Activated CD4-positive, alpha-beta T cell treated with anti-CD3 and anti-CD28 coated beads for 24 hours (primary cell): ENCODE measurements around the gene BID.

Experiments
- DNase-seq, 2 donors: peaks; one replicate each; pipeline ENCODE4 v3.0.0-alpha.2; 2020; ENCODE audit warnings: low read depth in 2 of 2

Gene BID

GRCh38 chr22:17783773-17784480 is 9.7 kb upstream of the BID start:
- no peak for DNase-seq

- DNase-seq, result no peak
Observed at GRCh38 chr22:17783312-17783711, 9.0 kb upstream of the BID start.

DNA sequence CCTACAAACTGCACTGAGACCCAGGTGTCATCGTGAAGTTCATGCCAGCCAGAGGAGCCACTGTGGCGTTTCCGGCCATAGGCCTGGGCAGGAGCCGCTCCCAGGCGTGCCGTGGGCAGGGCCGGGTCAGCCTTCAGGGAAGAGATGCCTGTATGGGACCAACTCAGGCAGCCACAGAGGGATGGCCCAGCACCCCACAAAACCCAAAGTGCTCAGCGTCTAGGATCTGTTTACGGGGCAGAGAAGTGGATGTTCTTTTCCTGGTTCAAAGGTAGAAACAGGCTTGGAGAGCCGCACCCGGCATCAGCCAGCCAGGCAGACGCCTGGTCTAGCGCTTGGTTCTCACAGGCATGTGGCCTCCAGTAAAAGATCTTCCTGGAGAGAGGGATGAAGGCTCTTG is 8.4 kb upstream of the BID start:
- DNase-seq, result no peak

GRCh38 chr22:17782158-17782557 is 7.9 kb upstream of the BID start:
- DNase-seq, result no peak

DNA sequence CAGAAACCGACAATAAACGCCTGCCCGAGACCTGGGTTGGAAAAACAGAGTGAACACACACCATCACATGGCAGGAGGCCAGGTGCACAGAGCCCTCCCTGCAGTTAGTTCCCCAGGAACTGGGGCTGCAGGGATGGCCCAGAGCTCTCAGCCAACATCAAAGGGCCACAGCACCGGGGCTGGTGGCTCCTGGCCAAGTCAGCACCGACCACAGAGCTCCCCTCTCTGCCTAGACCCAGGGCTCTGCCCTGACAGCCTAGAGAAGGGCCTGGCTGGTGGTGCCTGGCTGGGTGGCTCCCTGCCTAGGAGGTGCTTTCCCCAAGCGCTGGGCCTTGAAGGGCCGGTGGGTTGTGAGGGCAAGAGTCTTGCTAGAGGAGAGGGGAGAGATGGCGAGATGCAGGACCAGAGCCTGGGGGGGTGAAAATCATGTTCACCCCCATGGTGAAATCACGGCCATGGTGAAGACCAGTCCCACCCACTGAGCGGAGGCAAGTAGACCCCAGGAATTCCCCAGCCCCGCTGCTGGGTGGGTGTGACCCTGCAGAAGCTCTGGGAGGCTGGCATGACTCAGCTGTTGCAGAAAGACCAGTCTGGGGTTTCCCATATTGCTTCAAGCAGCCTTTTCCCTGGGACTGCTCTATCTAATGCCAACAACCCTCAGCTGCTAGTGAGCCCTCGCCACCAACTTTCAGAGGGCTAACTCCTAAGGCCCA is 7.2 kb upstream of the BID start:
- peak in 1 of 2 donors; percentile 47 for DNase-seq

- DNase-seq, result no peak
Observed at GRCh38 chr22:17780741-17781318, 6.6 kb upstream of the BID start.

DNA sequence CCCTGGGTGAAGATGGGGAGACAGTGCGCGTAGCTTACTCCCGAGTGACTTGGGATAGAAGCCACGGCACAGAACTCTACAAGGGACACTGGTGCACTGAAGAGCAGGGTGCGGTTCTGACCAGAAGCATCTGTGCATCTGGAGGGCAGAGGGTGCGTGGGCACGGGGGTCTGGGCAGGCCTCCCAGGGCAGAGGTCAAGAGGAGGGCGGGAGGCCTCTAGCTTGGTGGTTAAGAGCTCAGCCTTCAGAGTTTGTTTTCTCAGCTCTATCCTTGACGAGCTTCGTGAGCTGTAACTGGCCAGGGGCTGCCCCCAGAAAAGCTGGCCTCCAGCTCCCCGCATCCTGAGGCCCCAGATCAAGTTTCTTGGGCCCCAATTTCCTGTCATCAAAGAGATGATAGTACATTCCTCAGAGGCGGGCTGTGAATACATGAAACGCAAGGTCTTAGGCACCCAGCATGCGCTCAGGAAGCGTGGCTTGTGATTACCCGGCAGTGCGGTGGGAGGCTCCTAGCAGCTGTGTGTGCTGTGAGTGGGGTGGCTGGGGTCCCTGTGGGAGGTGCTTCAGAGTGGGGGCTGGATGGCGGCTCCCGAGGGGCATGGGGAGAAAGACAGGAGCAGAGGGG is 6.0 kb upstream of the BID start:
- no peak for DNase-seq

DNA sequence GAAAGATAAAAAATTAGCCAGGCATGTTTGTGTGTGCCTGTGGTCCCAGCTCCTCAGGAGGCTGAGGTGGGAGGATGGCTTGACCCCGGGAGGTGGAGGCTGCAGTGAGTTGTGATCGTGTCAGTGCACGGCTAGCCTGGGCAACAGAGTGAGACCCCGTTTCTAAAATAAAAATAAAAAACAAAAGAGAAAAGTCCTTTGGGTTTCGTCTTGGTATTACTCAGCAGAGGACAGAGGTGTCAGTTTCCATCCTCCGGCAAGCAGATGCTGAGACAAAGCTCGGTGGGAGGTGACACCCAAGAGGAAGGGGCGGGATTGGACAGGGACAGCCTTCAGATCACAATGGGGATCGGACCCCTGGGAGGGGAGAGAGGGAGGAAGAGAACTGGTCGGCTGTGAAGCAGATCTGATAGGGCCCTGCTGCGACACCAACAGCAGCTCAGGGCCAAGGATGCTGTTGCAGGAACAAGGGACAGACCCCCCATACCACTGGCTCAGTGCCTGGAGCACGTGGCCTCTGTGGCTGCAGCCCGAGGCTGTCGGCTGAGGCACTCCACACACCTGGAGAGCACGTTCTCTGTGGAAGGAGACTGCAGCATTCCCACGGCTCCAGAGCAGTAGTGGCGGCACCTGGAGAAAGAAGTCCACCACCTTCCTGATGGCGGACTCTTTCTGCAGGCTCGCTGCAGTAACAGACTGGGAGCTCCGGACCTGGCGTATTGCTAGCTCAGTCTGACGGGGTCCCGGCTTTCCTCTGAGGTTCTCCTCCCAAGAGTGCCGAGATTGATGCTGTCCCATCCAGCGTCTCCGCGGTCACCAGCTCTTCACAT is 5.2 kb upstream of the BID start:
- DNase-seq, result no peak

- no peak for DNase-seq
Observed at GRCh38 chr22:17778412-17778976, 4.2 kb upstream of the BID start.

GRCh38 chr22:17777717-17778044 is 3.4 kb upstream of the BID start:
- no peak for DNase-seq

GRCh38 chr22:17777005-17777716 is 2.9 kb upstream of the BID start:
- peak in 1 of 2 donors; percentile 33 for DNase-seq

GRCh38 chr22:17775781-17776465 is 1.7 kb upstream of the BID start:
- no peak for DNase-seq

GRCh38 chr22:17774926-17775685 is 837 bp upstream of the BID start:
- DNase-seq, result no peak

DNA sequence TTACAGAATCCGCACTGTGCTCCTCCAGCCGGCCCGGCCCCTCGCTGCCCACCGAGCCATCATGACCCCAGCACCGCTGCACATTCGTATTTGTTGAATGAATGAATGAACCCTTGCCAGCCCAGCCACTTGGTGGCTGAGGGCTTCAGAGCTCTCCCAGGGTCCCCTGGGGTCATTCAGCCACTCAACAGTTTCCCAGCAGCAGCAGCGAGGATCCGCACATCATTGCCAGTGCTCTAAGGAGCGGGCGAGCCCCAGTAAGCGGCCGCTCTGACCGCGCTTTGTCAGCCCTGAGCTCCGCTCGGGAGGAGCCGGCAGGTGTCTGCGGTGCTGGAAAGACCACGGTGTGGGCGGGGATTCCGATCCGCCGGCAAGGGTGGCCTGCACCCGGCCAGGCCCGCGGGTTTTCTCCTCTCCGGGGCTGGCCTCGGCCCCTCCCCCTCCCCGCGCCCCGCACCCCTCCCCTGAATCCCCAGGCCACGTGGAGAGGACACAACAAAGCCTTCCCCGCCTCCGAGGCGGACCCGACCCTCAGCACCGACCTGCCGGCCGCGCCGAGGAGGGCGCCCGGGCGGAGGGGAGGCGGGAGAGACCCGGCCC is 563 bp downstream of the BID start:
- DNase-seq, result peak; percentile 44 to 55

GRCh38 chr22:17772958-17773605 is 1.2 kb downstream of the BID start:
- no peak for DNase-seq

GRCh38 chr22:17772249-17772957 is 1.9 kb downstream of the BID start:
- DNase-seq, result no peak

DNA sequence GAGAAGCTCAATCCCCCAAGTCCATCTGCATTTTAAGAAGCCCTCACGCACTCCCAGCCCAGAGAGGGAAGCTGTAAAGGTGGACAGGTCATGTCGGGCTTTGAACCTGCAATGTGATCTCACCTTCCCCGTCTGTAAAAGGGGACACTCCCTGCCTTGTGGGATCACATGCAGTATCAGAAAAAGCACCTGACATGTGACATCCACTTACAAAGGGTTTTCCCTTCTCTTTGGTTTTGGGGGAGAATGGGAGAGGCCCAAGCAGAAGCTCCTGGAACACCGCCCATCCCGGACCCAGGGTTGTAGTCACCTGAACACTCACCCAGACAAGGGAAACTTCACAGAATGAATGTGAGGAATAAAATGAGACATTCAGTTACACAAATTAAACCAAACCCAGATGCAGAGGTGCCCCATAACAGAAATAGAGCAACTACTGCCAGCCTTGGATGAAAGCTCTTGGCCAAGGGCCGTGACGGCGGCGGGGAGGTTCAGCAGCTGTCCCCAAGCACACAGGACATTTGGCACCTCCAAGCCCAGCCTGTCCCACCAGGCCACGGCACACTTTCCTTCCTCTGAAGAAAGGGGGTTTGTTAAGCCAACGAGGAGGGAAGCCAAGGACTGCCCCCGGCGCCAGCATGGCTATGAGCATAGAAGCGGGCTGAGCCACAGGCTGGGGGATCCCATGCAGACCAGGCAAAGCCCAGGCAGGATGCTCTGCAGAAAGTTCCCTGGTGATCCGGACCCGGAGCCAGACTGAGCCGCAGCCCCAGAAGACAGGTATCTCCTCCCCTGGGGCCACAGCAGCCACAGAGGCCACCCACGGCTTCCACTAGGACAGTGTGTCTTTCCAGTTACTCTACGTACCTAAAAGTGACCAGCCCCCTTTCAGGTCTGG is 3.8 kb downstream of the BID start:
- no peak for DNase-seq
